A549 (cell line): ENCODE data around the gene VWA5B1. TPM values are rescaled to one million over a fixed set of nuclear protein-coding genes. Genes with fewer than 3 reads are reported as not detected.
A peak's percentile ranks its signal among the peaks of the same experiment; 100 is the strongest.

Experiments
- ATAC-seq, 2 experiments: fragments of 200-7000 bp in 1 of 2; fragments of >200 bp in 1 of 2; cut with Nextera tagmentation in 1 of 2; cut with Tn5 transposase in 1 of 2; 3 replicates each; pipeline versions ENCODE4 v1.8.0 to v1.9.1; 2018 to 2020; ENCODE audit warnings: mild to moderate bottlenecking in 1 of 2, moderate library complexity in 1 of 2
- CTCF ChIA-PET: fragments of 300-600 bp; sonication (Branson Sonifier 250); formaldehyde crosslinking; extraction: SDS; loops from one replicate; lab custom pipeline; 2021; ENCODE audit warnings: antibody characterized with exemption, inconsistent platforms; lab: Yijun Ruan, JAX
- POLR2A ChIA-PET: fragments of 350-600 bp; formaldehyde crosslinking; extraction: SDS; loops from one replicate; lab custom pipeline; 2021; ENCODE audit warnings: antibody characterized with exemption, inconsistent platforms; lab: Yijun Ruan, JAX
- DNase-seq, 2 experiments: peaks; one replicate each; pipeline versions ENCODE4 v3.0.0 to v3.0.0-alpha.2; 2011 to 2016; ENCODE audit warnings: low read depth in 1 of 2, low spot score in 1 of 2
- FAIRE-seq: peaks from 2 replicates; lab custom pipeline; 2011; peaks lifted over from hg19 to GRCh38; lab: Jason Lieb, UNC
- H3K27ac ChIP-seq, 2 experiments: fragments of >200 bp; sonication (Bioruptor Twin); formaldehyde crosslinking; 3 replicates each; pipeline ENCODE4 v1.5.1; 2016 to 2017
- H3K4me1 ChIP-seq: fragments of >200 bp; sonication (Bioruptor Twin); formaldehyde crosslinking; 3 replicates; pipeline ENCODE4 v1.6.1; 2016
- H3K4me2 ChIP-seq: fragments of >200 bp; sonication (Bioruptor Twin); formaldehyde crosslinking; 3 replicates; pipeline ENCODE4 v1.6.1; 2016
- H3K4me3 ChIP-seq: fragments of >200 bp; sonication (Bioruptor Twin); formaldehyde crosslinking; 3 replicates; pipeline ENCODE4 v1.5.1; 2016
- H3K9me3 ChIP-seq: fragments of >200 bp; sonication (Bioruptor Twin); formaldehyde crosslinking; 3 replicates; pipeline ENCODE4 v1.6.1; 2016
- CHD2 ChIP-seq: fragments of 150-350 bp; IDR thresholded peaks from 2 replicates; pipeline ENCODE4 v1.6.1; 2014; ENCODE audit warnings: low read length; ENCODE audit not compliant: partially characterized antibody
- CHD4 ChIP-seq: fragments of 200-600 bp; sonication (generic); IDR thresholded peaks from 2 replicates; pipeline ENCODE4 v1.6.1; 2016; ENCODE audit warnings: antibody characterized with exemption, mild to moderate bottlenecking, borderline replicate concordance
- E2F6 ChIP-seq: IDR thresholded peaks from 2 replicates; pipeline ENCODE4 v1.6.1; 2012; ENCODE audit warnings: low read depth, borderline replicate concordance
- ESRRA ChIP-seq: fragments of 150-350 bp; IDR thresholded peaks from 2 replicates; pipeline ENCODE4 v1.6.1; 2014; ENCODE audit warnings: mild to moderate bottlenecking, low read length, borderline replicate concordance
- FOSB ChIP-seq: fragments of 250-450 bp; sonication (Bioruptor Pico); IDR thresholded peaks from 2 replicates; pipeline ENCODE4 v1.5.0; 2020; ENCODE audit warnings: mild to moderate bottlenecking, moderate library complexity
- FOSL2 ChIP-seq, 2 experiments: fragments of 450-650 bp in 1 of 2; fragments of >200 bp in 1 of 2; sonication (Bioruptor Twin) in 1 of 2; formaldehyde crosslinking; IDR thresholded peaks; 2 replicates each; pipeline versions ENCODE4 v1.5.0 to v1.6.1; 2016 to 2020; ENCODE audit warnings: mild to moderate bottlenecking in 1 of 2, moderate library complexity in 1 of 2
- HMGXB4 ChIP-seq: fragments of 250-450 bp; sonication (Bioruptor Pico); IDR thresholded peaks from 2 replicates; pipeline ENCODE4 v1.5.0; 2021; ENCODE audit warnings: mild to moderate bottlenecking, moderate library complexity, borderline replicate concordance
- HOXA7 ChIP-seq: fragments of 250-450 bp; sonication (Bioruptor Pico); IDR thresholded peaks from 2 replicates; pipeline ENCODE4 v1.5.0; 2020; ENCODE audit warnings: mild to moderate bottlenecking, moderate library complexity
- JUN ChIP-seq, 2 experiments: fragments of >200 bp; sonication (Bioruptor Twin); formaldehyde crosslinking; IDR thresholded peaks; 2 replicates in 1 of 2; 3 replicates in 1 of 2; pipeline ENCODE4 v1.6.1; 2016 to 2017
- JUNB ChIP-seq: fragments of >200 bp; sonication (Bioruptor Twin); formaldehyde crosslinking; IDR thresholded peaks from 2 replicates; pipeline ENCODE4 v1.6.1; 2016
- KDM1A ChIP-seq: fragments of 200-600 bp; sonication (generic); IDR thresholded peaks from 2 replicates; pipeline ENCODE4 v1.6.1; 2016; ENCODE audit warnings: low read depth, mild to moderate bottlenecking
- MAX ChIP-seq: IDR thresholded peaks from 2 replicates; pipeline ENCODE4 v1.6.1; 2012
- MAZ ChIP-seq: fragments of 150-350 bp; IDR thresholded peaks from 2 replicates; pipeline ENCODE4 v1.6.1; 2014; ENCODE audit warnings: antibody characterized with exemption, low read depth, low read length, borderline replicate concordance
- PBX3 ChIP-seq: IDR thresholded peaks from 2 replicates; pipeline ENCODE4 v1.6.1; 2012
- PHF8 ChIP-seq: fragments of 200-600 bp; sonication (generic); IDR thresholded peaks from 2 replicates; pipeline ENCODE4 v1.6.1; 2016; ENCODE audit warnings: low read depth, mild to moderate bottlenecking, antibody characterized with exemption, moderate library complexity, borderline replicate concordance
- POLR2AphosphoS2 ChIP-seq: conservative IDR thresholded peaks from 2 replicates; pipeline ENCODE4 v1.6.1; 2012; ENCODE audit warnings: low read length, improper control_type of control experiment, inconsistent platforms
- RARB ChIP-seq: fragments of 250-450 bp; sonication (Bioruptor Pico); IDR thresholded peaks from 2 replicates; pipeline ENCODE4 v1.8.0; 2021; ENCODE audit warnings: mild to moderate bottlenecking, moderate library complexity
- REST ChIP-seq: fragments of 200-600 bp; sonication (generic); IDR thresholded peaks from 2 replicates; pipeline ENCODE4 v1.6.1; 2016; ENCODE audit warnings: antibody characterized with exemption, mild to moderate bottlenecking, moderate library complexity
- RNF2 ChIP-seq: fragments of 200-600 bp; sonication (generic); IDR thresholded peaks from 2 replicates; pipeline ENCODE4 v1.6.1; 2016; ENCODE audit warnings: low read depth, mild to moderate bottlenecking, antibody characterized with exemption, moderate library complexity, borderline replicate concordance
- ZC3H11A ChIP-seq: fragments of 450-650 bp; IDR thresholded peaks from 2 replicates; pipeline ENCODE4 v1.6.1; 2014; ENCODE audit warnings: antibody characterized with exemption, mild to moderate bottlenecking
- ZFP36 ChIP-seq: fragments of 450-650 bp; IDR thresholded peaks from 2 replicates; pipeline ENCODE4 v1.6.1; 2014; ENCODE audit warnings: borderline replicate concordance; ENCODE audit not compliant: partially characterized antibody
- WGBS: methylation state at CpG from one replicate; pipeline ENCODE4 v1.1.6; 2017; ENCODE audit errors: missing lambda C conversion rate; 5-methylcytosine and 5-hydroxymethylcytosine counted together
- polyA plus RNA-seq, 4 experiments: library from polyadenylated mRNA; depleted of rRNA in 3 of 4; stranded (reverse); fragments of >200 nt; fragmentation: RNase III in 1 of 4; extraction: RNeasy Plus Mini Kit Qiagen cat#74134 plus additional on column Dnase treatment in 1 of 4; gene quantifications; 2 replicates in 3 of 4; 3 replicates in 1 of 4; pipeline ENCODE4 v1.2.3, GENCODE V29; 2011 to 2017

Gene VWA5B1
- polyA plus RNA-seq, 2 of the 4 experiments (the other 2 are of a cell fraction): not detected

- peak overlapping the region; percentile 37; the same call in 2 of the 3 replicates for H3K4me2 ChIP-seq
- FAIRE-seq: no peak
Observed at GRCh38 chr1:20302108-20302471, 11.4 kb downstream of the VWA5B1 start.

GRCh38 chr1:20307026-20307425, 16.4 kb downstream of the VWA5B1 start:
- Histone ChIP-seq H3K4me3 (no peak overlapping the region), H3K27ac (no peak overlapping the region), H3K4me1 (peaks cover 7% of the 10 kb centered on the region; the same call in 2 of the 3 replicates), H3K4me2 (no peak overlapping the region), H3K9me3 (no peaks in the 10 kb centered on the region)
- CTCF ChIA-PET: no interaction called here
- DNase-seq: no peak
- POLR2A ChIA-PET: no interaction called here
- ATAC-seq: no peak
- TF ChIP-seq JUN (IDR thresholded peaks at IDR 0.05): no peak
- no peak for TF ChIP-seq FOSB (CRISPR knock-in tag)
- TF ChIP-seq CHD2: no peak
- no peak for TF ChIP-seq HOXA7
- no peak for TF ChIP-seq PHF8
- TF ChIP-seq ZC3H11A: no peak
- no peak for TF ChIP-seq CHD4
- no peak for TF ChIP-seq HMGXB4
- 30% methylated on average over 2 of the region's 7 CpGs for WGBS
- no peak for FAIRE-seq

More at GRCh38 chr1:20302108-20302471, 11.4 kb downstream of the VWA5B1 start:
- ChIA-PET POLR2A (no interaction called here), CTCF (no interaction called here)
- ATAC-seq: peak in 1 of 2 experiments; percentile 72; a peak in 3 of 6 replicates
- peaks cover 13% of the 10 kb centered on the region; the same call in 2 of the 3 replicates for H3K4me1 ChIP-seq
- no peak overlapping the region for H3K4me3 ChIP-seq
- H3K9me3 ChIP-seq: no peaks in the 10 kb centered on the region
- TF ChIP-seq MAZ (no peak), HMGXB4 (no peak), MAX (0 out of 2 replicates have a peak, but pooled peaks have one; percentile 16), RARB (CRISPR knock-in tag) (no peak)
- peak in 1 of 2 experiments; percentile 10 for DNase-seq
- WGBS: 0% methylated on average over 2 of the region's 2 CpGs
- peak overlapping the region; percentile 28 to 38; a peak in 1 of 6 replicates for H3K27ac ChIP-seq

GRCh38 chr1:20308569-20308968, 17.9 kb downstream of the VWA5B1 start:
- no peak for FAIRE-seq
- no peak overlapping the region for H3K27ac ChIP-seq
- TF ChIP-seq JUNB (no peak), RNF2 (no peak), PBX3 (no peak), FOSB (CRISPR knock-in tag) (no peak), KDM1A (no peak), ESRRA (no peak), ZFP36 (no peak), FOSL2 (IDR thresholded peaks at IDR 0.05) (no peak), FOSL2 (CRISPR knock-in tag; IDR thresholded peaks at IDR 0.05) (no peak), POLR2AphosphoS2 (no peak), RARB (CRISPR knock-in tag) (no peak), MAX (no peak), E2F6 (no peak), CHD4 (no peak), REST (no peak)

More at GRCh38 chr1:20308569-20308968, 17.9 kb downstream of the VWA5B1 start:
- Histone ChIP-seq H3K4me3 (no peak overlapping the region), H3K9me3 (no peaks in the 10 kb centered on the region), H3K4me1 (no peaks in the 10 kb centered on the region), H3K4me2 (no peak overlapping the region)
- CTCF ChIA-PET: interaction anchor here (0.9 kb wide), 1 partner anchor 96 kb away, joined by 3 read pairs; no protein-coding TSS in a partner anchor
- ATAC-seq (no peak), DNase-seq (no peak)
- 73% methylated on average over 4 of the region's 5 CpGs for whole genome bisulfite sequencing
- POLR2A ChIA-PET: no interaction called here
